A673 (cell line): Measurements from ENCODE around the gene USP2. TPM values are rescaled to one million over a fixed set of nuclear protein-coding genes. Genes with fewer than 3 reads are reported as not detected.

Experiments
- BruUV-seq: library from RNA; stranded (reverse); fragments of 400-500 nt; replicated peaks from 2 replicates; lab custom pipeline; 2021; lab: Mats Ljungman, UMichigan
- CTCF ChIA-PET: fragments of 300-600 bp; sonication (Branson Sonifier 250); formaldehyde crosslinking; loops from one replicate; lab custom pipeline; 2022; ENCODE audit warnings: antibody characterized with exemption; lab: Charles Lee
- POLR2A ChIA-PET: fragments of 300-600 bp; sonication (Branson Sonifier 250); formaldehyde crosslinking; loops from one replicate; lab custom pipeline; 2022; ENCODE audit warnings: antibody characterized with exemption; ENCODE audit not compliant: low non-redundant PET; lab: Charles Lee
- DNase-seq: peaks from one replicate; pipeline ENCODE4 v3.0.0-alpha.2; 2015; ENCODE audit warnings: low spot score
- H3K27ac ChIP-seq: fragments of 200-600 bp; sonication (generic); 2 replicates; pipeline ENCODE4 v1.5.1; 2016; ENCODE audit warnings: mixed run types, low read depth, mild to moderate bottlenecking, mixed read lengths, antibody characterized with exemption, low read length; ENCODE audit not compliant: poor library complexity, severe bottlenecking
- H3K27me3 ChIP-seq: fragments of 200-600 bp; sonication (generic); replicated peaks from 2 replicates; pipeline ENCODE4 v1.6.1; 2017; ENCODE audit warnings: mixed run types, low read depth, mild to moderate bottlenecking, mixed read lengths, antibody characterized with exemption, low read length; ENCODE audit not compliant: insufficient read depth, poor library complexity
- H3K36me3 ChIP-seq: fragments of 200-600 bp; sonication (generic); 2 replicates; pipeline ENCODE4 v1.6.1; 2016; ENCODE audit warnings: mixed run types, mild to moderate bottlenecking, mixed read lengths, antibody characterized with exemption, low read length; ENCODE audit not compliant: insufficient read depth, poor library complexity, severe bottlenecking
- H3K4me1 ChIP-seq: fragments of 200-600 bp; sonication (generic); 2 replicates; pipeline ENCODE4 v1.6.1; 2017; ENCODE audit warnings: mixed run types, mild to moderate bottlenecking, mixed read lengths, antibody characterized with exemption, low read length; ENCODE audit not compliant: insufficient read depth, poor library complexity, severe bottlenecking
- H3K4me3 ChIP-seq: fragments of 200-600 bp; sonication (generic); 2 replicates; pipeline ENCODE4 v1.5.1; 2016; ENCODE audit warnings: low read depth, mixed run types, mild to moderate bottlenecking, mixed read lengths, low read length; ENCODE audit not compliant: poor library complexity, severe bottlenecking
- H3K9me3 ChIP-seq: fragments of 200-600 bp; sonication (generic); 2 replicates; pipeline ENCODE4 v1.6.1; 2016; ENCODE audit warnings: mixed run types, low read depth, mild to moderate bottlenecking, mixed read lengths, antibody characterized with exemption, low read length; ENCODE audit not compliant: poor library complexity, severe bottlenecking
- EZH2 ChIP-seq: fragments of 200-600 bp; sonication (generic); IDR thresholded peaks from 2 replicates; pipeline ENCODE4 v1.6.1; 2017; ENCODE audit warnings: borderline replicate concordance, low read depth, mild to moderate bottlenecking, mixed read lengths, antibody characterized with exemption, low read length; ENCODE audit not compliant: poor library complexity, severe bottlenecking
- intact Hi-C: fragments of 100-400 bp; cut with micrococcal nuclease; formaldehyde crosslinking; loops from one replicate; pipeline ENCODE4 v1.10.0; 2022; ENCODE audit not compliant: unreplicated experiment
- total RNA-seq: library from RNA; stranded (reverse); gene quantifications from 2 replicates; pipeline ENCODE4 v1.2.3, GENCODE V29; 2021
- TF ChIP-seq, protein P1 (sequence below): fragments of 300-800, 200-600 bp; sonication (generic); conservative IDR thresholded peaks from 2 replicates; pipeline ENCODE4 v1.5.1; 2017; ENCODE audit warnings: low read depth, mild to moderate bottlenecking, antibody characterized with exemption, low read length, moderate library complexity, mixed read lengths

Gene USP2
- total RNA-seq, 1 experiment from 2014 or later: 4.8 TPM

DNA sequence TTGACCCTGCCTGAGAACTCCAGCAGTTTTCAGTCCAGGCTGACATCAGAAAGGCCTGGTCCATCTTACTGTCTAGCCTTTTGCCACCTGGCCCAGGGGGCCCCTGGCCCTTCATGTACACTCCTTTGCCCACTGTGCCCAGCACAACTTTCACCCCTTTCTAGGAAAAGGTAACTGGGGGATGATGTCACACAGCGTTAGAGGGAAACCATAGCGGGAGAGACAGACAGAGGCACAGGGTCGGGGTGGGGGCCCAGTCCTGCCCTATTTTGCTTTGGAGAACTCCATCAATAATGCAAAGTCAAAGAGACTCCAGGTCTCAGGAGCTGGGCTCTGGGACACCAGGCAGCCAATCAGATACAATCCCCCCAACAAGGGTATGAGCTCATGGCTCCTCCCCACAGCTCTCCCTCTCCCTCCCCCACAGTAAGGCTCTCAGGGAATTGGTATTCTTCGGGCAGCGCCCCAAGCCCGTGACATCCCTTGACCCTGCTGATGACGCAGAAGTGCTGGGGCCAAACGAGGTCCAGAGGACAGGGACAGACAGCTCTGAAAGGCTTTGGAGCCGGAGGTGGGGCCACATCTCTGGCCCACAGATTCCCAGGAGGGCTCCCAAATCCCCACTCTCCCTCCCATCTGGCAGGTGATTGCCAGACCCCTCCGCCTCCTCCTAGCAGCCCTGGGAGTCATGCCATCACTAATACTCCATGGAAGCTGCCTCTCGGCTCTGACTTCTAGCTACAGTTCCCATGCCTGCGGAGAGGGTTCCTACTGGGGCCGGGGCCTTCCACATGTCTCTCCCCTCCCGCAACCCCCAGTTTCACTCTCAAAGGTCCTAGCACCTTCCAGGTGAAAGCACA lies 5.9 kb downstream of the USP2 start:
- peaks cover 17% of the 10 kb centered on the region for H3K4me1 ChIP-seq
- ChIA-PET CTCF (interaction anchor here (0.5 to 2.0 kb wide), 4 partner anchors 27 to 99 kb away, joined by 4 to 7 read pairs (median 5); no protein-coding TSS in a partner anchor), POLR2A (no interaction called here)
- no peak for DNase-seq
- H3K36me3 ChIP-seq: no peaks in the 10 kb centered on the region
- TF ChIP-seq EZH2: no peak
- TF ChIP-seq, protein P1, sequence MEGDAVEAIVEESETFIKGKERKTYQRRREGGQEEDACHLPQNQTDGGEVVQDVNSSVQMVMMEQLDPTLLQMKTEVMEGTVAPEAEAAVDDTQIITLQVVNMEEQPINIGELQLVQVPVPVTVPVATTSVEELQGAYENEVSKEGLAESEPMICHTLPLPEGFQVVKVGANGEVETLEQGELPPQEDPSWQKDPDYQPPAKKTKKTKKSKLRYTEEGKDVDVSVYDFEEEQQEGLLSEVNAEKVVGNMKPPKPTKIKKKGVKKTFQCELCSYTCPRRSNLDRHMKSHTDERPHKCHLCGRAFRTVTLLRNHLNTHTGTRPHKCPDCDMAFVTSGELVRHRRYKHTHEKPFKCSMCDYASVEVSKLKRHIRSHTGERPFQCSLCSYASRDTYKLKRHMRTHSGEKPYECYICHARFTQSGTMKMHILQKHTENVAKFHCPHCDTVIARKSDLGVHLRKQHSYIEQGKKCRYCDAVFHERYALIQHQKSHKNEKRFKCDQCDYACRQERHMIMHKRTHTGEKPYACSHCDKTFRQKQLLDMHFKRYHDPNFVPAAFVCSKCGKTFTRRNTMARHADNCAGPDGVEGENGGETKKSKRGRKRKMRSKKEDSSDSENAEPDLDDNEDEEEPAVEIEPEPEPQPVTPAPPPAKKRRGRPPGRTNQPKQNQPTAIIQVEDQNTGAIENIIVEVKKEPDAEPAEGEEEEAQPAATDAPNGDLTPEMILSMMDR: no peak
- no peak overlapping the region for H3K27ac ChIP-seq
- H3K9me3 ChIP-seq: no peaks in the 10 kb centered on the region
- BruUV-seq: no TSS peak
- no peaks in the 10 kb centered on the region for H3K27me3 ChIP-seq
- intact Hi-C loops: loop anchor here (2.0 kb wide), 1 partner anchor 19 kb away; no protein-coding TSS in a partner anchor
- no peak overlapping the region for H3K4me3 ChIP-seq

DNA sequence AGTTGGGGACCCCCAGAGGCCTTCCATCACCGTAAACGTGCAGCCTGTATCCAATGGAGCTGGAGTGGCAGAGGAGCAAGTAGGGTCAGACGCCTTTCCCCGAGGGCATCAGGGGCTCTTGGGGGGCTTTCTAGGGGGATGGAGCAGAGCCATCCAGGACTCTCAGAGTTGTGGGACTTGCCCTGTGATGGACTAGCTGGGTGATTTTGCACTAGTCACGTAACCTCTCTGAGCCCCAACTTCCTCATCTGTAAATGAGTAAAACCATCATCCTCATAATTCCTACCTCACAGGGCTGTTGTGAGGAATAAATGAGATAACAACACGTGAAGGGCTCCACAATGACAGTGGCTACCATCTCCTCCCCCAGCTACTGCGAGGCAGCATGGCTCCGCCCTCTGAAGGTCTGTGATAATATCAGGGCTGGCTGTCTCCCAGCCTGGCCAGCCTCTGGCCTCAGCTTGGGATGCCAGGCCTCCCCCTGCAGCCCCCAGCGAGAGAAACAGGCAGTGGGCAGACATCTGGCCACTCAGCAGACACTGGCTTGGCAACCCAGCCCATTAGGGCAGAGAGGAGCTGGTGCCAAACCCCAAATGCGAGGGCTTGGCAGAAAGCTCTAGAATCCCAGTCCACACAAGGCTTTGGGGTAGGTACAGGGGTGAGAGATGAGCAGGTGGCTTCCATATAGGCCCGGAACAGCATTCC lies 6.7 kb downstream of the USP2 start:
- DNase-seq: no peak
- H3K27ac ChIP-seq: no peak overlapping the region
- H3K36me3 ChIP-seq: no peaks in the 10 kb centered on the region
- CTCF ChIA-PET: interaction anchor here (0.8 to 3.5 kb wide), 5 partner anchors 19 to 48 kb away, joined by 3 to 34 read pairs (median 3); partner anchors contain the start of gene THY1
- H3K27me3 ChIP-seq: no peaks in the 10 kb centered on the region
- intact Hi-C loops: loop anchor here (2.0 kb wide), 1 partner anchor 18 kb away; no protein-coding TSS in a partner anchor
- no TSS peak for BruUV-seq
- H3K4me1 ChIP-seq: peaks cover 14% of the 10 kb centered on the region
- H3K4me3 ChIP-seq: no peak overlapping the region
- POLR2A ChIA-PET: no interaction called here
- no peaks in the 10 kb centered on the region for H3K9me3 ChIP-seq
- TF ChIP-seq, protein P1: no peak
- TF ChIP-seq EZH2: no peak

DNA sequence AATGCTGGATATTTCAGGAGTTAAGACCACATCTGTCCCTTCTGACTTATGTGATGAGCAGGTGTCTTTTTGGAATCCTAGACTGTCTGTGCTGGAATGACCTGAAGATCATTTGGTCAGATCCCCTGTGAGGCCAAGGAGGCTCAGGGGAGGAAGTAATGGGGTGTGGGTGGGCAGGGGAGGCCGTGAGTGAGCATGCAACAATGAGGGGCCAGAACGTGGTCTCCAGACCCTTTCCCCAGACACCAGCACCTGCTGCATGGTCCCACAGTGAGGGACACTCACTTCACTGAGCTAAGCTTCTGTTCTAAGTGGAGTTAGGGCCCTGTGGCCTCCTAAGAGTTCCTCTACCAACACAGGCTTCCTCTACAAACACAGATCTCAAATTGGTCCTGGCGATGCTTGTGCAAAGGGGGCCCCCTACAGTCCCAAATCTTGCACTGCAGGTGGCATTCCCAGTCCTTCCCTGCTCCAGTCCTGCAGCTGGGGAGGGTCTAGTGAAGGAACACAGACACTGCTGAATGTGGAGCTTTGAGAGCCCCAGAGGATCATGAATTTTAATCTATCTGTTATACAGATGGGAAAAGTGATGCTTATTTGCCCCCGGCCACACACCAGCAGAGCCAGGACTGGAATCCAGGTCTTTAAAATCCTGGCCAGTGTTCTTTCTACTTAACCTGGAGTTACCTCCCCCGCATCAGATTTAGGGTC lies 7.4 kb downstream of the USP2 start:
- H3K4me1 ChIP-seq: peaks cover 21% of the 10 kb centered on the region
- no TSS peak for BruUV-seq
- no peak for TF ChIP-seq EZH2
- TF ChIP-seq, protein P1: peak; percentile 98
- intact Hi-C loops: loop anchor here (2.0 kb wide), 1 partner anchor 17 kb away; no protein-coding TSS in a partner anchor
- H3K27me3 ChIP-seq: no peaks in the 10 kb centered on the region
- H3K9me3 ChIP-seq: no peaks in the 10 kb centered on the region
- POLR2A ChIA-PET: no interaction called here
- CTCF ChIA-PET: interaction anchor here (0.5 to 3.5 kb wide), 6 partner anchors 18 to 211 kb away, joined by 3 to 34 read pairs (median 4); partner anchors contain the start of gene THY1
- H3K27ac ChIP-seq: no peak overlapping the region
- no peak overlapping the region for H3K4me3 ChIP-seq
- DNase-seq: peak; percentile 89
- H3K36me3 ChIP-seq: no peaks in the 10 kb centered on the region
